ENCODE data around the gene CPEB1.

DNA sequence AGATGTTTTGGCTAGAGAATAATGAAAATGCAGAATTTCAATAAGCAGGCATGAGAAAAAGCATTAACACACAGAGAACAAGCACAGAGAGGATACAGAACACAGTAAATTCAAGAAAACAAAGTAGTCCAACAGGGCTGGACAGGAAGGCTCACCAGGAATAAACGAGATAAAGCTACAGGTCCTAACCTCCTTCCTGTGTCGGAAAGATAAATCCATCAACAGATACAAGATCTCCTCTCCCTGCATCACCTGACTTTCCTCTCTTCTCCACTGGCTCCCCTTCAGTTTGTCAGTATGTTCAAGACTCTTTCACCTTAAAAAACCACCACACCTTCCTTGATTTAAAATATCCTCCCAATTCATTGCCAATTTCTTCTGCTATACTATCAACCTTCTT, 11.4 kb downstream of the CPEB1 start:
- TF ChIP-seq, protein P1, sequence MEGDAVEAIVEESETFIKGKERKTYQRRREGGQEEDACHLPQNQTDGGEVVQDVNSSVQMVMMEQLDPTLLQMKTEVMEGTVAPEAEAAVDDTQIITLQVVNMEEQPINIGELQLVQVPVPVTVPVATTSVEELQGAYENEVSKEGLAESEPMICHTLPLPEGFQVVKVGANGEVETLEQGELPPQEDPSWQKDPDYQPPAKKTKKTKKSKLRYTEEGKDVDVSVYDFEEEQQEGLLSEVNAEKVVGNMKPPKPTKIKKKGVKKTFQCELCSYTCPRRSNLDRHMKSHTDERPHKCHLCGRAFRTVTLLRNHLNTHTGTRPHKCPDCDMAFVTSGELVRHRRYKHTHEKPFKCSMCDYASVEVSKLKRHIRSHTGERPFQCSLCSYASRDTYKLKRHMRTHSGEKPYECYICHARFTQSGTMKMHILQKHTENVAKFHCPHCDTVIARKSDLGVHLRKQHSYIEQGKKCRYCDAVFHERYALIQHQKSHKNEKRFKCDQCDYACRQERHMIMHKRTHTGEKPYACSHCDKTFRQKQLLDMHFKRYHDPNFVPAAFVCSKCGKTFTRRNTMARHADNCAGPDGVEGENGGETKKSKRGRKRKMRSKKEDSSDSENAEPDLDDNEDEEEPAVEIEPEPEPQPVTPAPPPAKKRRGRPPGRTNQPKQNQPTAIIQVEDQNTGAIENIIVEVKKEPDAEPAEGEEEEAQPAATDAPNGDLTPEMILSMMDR (tag by site-specific recombination; IDR thresholded peaks at IDR 0.05): no peak
- no peak for TF ChIP-seq KLF10 (tag by site-specific recombination; IDR thresholded peaks at IDR 0.05)
- TF ChIP-seq ZNF174 (tag by site-specific recombination; IDR thresholded peaks at IDR 0.05): no peak
- TF ChIP-seq ZNF785 (tag by site-specific recombination; IDR thresholded peaks at IDR 0.05): no peak
- no peak for TF ChIP-seq ZNF140 (tag by site-specific recombination; IDR thresholded peaks at IDR 0.05)
- no peak for TF ChIP-seq ZNF747 (tag by site-specific recombination; IDR thresholded peaks at IDR 0.05)
- TF ChIP-seq ZNF133 (tag by site-specific recombination; IDR thresholded peaks at IDR 0.05): no peak
- TF ChIP-seq, protein P2, sequence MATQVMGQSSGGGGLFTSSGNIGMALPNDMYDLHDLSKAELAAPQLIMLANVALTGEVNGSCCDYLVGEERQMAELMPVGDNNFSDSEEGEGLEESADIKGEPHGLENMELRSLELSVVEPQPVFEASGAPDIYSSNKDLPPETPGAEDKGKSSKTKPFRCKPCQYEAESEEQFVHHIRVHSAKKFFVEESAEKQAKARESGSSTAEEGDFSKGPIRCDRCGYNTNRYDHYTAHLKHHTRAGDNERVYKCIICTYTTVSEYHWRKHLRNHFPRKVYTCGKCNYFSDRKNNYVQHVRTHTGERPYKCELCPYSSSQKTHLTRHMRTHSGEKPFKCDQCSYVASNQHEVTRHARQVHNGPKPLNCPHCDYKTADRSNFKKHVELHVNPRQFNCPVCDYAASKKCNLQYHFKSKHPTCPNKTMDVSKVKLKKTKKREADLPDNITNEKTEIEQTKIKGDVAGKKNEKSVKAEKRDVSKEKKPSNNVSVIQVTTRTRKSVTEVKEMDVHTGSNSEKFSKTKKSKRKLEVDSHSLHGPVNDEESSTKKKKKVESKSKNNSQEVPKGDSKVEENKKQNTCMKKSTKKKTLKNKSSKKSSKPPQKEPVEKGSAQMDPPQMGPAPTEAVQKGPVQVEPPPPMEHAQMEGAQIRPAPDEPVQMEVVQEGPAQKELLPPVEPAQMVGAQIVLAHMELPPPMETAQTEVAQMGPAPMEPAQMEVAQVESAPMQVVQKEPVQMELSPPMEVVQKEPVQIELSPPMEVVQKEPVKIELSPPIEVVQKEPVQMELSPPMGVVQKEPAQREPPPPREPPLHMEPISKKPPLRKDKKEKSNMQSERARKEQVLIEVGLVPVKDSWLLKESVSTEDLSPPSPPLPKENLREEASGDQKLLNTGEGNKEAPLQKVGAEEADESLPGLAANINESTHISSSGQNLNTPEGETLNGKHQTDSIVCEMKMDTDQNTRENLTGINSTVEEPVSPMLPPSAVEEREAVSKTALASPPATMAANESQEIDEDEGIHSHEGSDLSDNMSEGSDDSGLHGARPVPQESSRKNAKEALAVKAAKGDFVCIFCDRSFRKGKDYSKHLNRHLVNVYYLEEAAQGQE (tag by site-specific recombination; IDR thresholded peaks at IDR 0.05): no peak
- no peak for TF ChIP-seq ZNF157 (tag by site-specific recombination; IDR thresholded peaks at IDR 0.05)
- TF ChIP-seq ZNF433 (tag by site-specific recombination; IDR thresholded peaks at IDR 0.05; ENCODE audit: low read depth): no peak

Measured in HEK293 (cell line).